ENCODE data around the gene ARHGAP19. TPM values are rescaled to one million over a fixed set of nuclear protein-coding genes. Genes with fewer than 3 reads are reported as not detected.

ARHGAP19 gene, protein sequence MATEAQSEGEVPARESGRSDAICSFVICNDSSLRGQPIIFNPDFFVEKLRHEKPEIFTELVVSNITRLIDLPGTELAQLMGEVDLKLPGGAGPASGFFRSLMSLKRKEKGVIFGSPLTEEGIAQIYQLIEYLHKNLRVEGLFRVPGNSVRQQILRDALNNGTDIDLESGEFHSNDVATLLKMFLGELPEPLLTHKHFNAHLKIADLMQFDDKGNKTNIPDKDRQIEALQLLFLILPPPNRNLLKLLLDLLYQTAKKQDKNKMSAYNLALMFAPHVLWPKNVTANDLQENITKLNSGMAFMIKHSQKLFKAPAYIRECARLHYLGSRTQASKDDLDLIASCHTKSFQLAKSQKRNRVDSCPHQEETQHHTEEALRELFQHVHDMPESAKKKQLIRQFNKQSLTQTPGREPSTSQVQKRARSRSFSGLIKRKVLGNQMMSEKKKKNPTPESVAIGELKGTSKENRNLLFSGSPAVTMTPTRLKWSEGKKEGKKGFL
- 10 to 100 TPM; 44.6 to 46.4 TPM for total RNA-seq

DNA sequence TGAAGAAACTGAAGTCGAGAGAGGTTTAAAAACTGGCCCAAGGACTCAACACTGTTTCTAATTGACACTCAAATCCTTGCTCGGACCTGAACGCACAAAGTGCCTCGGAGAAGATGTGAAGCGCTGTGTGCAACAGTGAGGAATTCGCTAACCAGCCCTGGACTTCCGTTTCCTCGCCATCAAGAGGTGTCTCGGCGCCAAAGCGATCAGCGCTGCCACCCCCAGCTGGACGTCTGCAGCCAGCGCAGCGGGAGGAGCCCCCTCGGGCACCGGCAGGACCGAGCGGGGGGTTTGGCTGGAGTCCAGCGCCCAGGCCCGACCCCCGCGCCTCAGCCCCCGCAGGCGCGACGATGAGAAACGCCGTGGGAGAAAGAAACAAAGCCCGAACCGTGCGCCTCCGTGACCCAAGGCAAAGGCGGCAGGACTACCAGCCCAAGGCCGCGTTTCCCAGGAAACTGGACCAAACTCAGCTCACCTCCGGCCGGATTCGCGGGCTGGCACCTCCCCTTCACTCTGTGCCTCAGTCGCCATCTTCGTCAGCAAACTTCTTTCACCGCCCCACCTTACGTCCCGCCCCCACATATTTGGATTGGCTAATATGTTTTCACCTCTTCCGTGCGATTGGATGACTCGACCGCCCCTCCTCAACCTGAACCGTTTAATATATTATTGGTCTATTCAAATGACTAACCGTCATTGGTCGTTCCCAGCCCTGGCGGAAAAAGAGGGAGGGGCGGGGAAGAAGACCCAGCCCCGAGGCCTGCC lies at the start of gene ARHGAP19:
Gene ARHGAP19, minus strand, starts transcription at position 541 of the 765 bp plus-strand sequence. Its CDS starts 10 bp downstream, at position 531.
- Mint-ChIP-seq H3K4me1 (peaks cover 4% of the 10 kb centered on the region), H3K27me3 (no peaks in the 10 kb centered on the region), H3K4me3 (peak within 1 kb of the TSS; percentile 96), H3K9me3 (no peaks in the 10 kb centered on the region), H3K27ac (peak within 1 kb of the TSS; percentile 67), H3K36me3 (ENCODE audit: low read depth) (peaks cover 7% of the 10 kb centered on the region)
- ATAC-seq (replicated peaks) = peak; percentile 97

DNA sequence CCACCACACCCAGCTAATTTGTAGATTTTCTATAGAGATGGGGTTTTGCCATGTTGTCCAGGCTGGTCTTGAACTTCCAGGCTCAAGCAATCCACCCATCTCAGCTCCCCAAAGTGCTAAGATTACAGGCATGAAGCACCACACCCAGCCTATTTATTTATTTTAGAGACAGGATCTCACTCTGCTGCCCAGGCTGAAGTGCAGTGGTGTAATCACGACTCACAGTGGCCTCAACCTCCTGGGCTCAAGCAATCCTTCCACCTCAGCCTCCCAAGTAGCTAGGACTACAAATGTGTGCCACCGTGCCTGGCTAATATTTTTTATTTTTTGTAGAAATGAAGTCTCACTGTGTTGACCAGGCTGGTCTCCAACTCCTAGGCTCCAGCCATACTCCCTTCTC lies 49.0 kb upstream of the ARHGAP19 start:
- no peak overlapping the region for H3K27ac Mint-ChIP-seq
- H3K27me3 Mint-ChIP-seq = no peaks in the 10 kb centered on the region
- H3K4me1 Mint-ChIP-seq = no peaks in the 10 kb centered on the region
- H3K36me3 Mint-ChIP-seq (ENCODE audit: low read depth) = no peaks in the 10 kb centered on the region
- no peak for ATAC-seq (replicated peaks)
- no peaks in the 10 kb centered on the region for H3K9me3 Mint-ChIP-seq
- no peak overlapping the region for H3K4me3 Mint-ChIP-seq

DNA sequence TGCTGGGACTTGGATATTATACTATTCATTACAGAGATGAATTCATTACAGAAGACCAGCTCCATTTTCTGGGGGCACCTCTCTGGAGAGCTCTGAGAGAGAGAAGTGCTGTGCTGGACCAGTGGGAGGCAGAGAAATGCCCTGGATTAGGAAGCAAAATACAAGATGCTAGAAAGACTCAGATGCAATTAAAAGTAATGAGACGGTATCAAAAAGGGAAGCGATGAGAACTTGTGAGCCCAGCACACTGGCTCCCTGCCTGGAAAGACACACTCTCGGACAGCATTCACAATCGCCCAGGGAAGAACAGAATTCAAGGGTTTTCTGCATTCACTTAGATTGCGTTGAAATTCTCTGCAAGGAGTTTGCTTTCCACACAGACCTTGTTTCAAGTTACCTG lies 45.6 kb upstream of the ARHGAP19 start:
- no peak overlapping the region for H3K27ac Mint-ChIP-seq
- H3K4me3 Mint-ChIP-seq = no peak overlapping the region
- H3K9me3 Mint-ChIP-seq = no peaks in the 10 kb centered on the region
- H3K4me1 Mint-ChIP-seq = peaks cover 6% of the 10 kb centered on the region
- no peak for ATAC-seq (replicated peaks)
- H3K27me3 Mint-ChIP-seq = no peaks in the 10 kb centered on the region
- H3K36me3 Mint-ChIP-seq (ENCODE audit: low read depth) = peaks cover 6% of the 10 kb centered on the region

DNA sequence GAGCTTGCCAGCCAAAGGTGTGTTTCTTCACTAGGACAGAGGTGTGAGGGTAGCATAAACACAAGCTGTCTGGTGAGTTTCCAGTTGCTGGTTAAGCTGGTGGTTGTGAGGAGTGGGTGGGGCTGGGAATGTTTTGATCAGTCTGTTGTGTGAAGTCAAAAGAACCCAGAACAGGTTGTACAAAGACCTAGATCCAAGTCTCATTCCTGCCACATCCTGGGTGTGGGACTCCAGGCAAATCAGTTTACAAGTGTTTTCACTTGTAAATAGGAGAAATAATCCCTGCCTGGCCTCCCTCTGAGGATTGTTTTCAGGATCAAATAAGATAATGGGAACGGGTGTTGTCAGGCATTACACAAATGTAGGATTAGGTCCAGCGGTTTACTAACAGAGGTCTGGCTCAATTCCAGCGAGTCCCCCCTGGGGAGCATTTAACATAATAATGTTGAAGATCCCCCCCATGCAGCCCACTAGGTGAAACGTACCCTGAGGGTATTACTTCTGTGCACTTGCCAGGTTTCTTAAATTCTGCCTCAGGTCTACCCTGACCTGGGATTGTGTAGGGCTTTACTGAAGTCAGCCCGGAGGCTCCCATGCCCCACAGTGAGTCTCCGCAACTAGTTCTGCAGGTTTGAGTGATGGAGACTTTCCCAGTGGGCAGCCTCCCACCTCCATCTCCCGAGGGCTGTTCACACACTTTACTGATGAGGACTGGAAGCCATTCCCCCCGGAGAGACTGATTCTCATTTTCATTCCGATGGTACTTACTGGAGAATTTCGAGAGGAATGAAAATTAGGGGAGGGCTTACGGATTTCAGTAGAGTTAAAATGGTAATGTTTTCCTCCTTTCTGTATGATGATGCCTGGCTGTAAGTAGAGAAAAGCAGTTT lies 44.8 kb upstream of the ARHGAP19 start:
- H3K36me3 Mint-ChIP-seq (ENCODE audit: low read depth) = peaks cover 14% of the 10 kb centered on the region
- no peaks in the 10 kb centered on the region for H3K9me3 Mint-ChIP-seq
- H3K27me3 Mint-ChIP-seq = no peaks in the 10 kb centered on the region
- H3K4me3 Mint-ChIP-seq = no peak overlapping the region
- H3K27ac Mint-ChIP-seq = peak overlapping the region; percentile 54
- peaks cover 14% of the 10 kb centered on the region for H3K4me1 Mint-ChIP-seq
- ATAC-seq (replicated peaks) = no peak

DNA sequence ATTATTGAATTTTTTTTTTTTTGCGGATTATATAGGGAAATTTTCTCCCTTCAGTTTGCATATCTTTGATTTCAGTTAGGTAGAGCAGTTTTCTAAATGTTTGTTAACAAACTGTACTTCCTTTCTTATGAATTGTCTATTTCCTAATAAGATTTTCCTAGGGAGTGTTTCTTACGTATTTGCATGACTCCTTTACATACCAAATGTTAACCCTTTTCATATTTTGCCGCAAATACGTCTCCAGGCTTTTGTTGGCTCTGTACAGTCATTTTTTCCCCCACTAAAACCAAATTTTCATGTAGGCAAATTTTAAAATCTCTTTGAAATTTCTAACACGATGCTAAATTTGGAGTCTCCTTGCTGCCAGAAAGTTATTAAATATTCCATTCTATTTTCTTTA lies 44.0 kb upstream of the ARHGAP19 start:
- Mint-ChIP-seq H3K27ac (peak overlapping the region; percentile 54), H3K4me1 (peaks cover 19% of the 10 kb centered on the region), H3K36me3 (ENCODE audit: low read depth) (peaks cover 16% of the 10 kb centered on the region), H3K4me3 (peak overlapping the region; percentile 44), H3K9me3 (no peaks in the 10 kb centered on the region), H3K27me3 (no peaks in the 10 kb centered on the region)
- no peak for ATAC-seq (replicated peaks)

DNA sequence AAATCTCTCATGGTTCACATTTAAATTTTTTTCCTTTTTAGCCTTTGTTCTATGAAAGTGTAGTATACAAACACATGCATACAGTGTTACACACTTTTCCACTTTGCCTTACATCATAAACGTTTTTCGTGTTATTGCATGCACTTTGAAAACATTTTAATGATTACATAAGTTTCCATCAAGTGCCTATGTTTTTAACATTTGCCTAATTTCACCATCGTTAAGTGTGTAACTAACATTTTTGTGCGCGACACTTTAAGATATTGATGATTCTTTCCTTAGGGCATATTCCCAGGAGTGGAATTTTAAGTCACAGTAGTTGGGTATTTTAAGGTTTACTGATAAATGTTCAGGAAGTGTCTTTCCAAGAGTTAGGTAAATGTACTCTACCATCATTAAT lies 43.6 kb upstream of the ARHGAP19 start:
- Mint-ChIP-seq H3K4me1 (peaks cover 23% of the 10 kb centered on the region), H3K9me3 (no peaks in the 10 kb centered on the region), H3K27me3 (no peaks in the 10 kb centered on the region), H3K36me3 (ENCODE audit: low read depth) (peaks cover 16% of the 10 kb centered on the region), H3K27ac (peak overlapping the region; percentile 54), H3K4me3 (peak overlapping the region; percentile 44)
- no peak for ATAC-seq (replicated peaks)

DNA sequence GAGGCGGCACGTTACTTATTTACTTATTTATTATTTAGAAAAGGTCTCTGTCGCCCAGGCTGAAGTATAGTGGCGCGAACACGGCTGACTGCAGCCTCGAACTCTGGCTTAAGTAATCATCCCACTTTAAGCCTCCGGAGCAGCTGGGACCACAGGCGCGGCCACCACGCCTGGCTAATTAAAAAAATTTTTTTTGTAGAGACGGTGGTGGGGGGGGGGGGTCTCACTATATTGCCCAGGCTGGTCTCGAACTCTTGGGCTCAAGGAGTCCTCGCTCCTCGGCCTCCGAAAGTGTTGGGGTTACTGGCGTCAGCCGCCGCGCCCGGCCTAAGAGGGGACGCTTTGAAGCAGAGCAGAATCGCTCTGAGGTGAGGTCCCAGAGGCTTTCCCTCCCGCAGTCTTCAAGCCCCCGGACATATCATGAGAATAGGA lies 42.8 kb upstream of the ARHGAP19 start:
- no peak for ATAC-seq (replicated peaks)
- Mint-ChIP-seq H3K4me3 (peak overlapping the region; percentile 44), H3K27ac (no peak overlapping the region), H3K27me3 (no peaks in the 10 kb centered on the region), H3K9me3 (no peaks in the 10 kb centered on the region), H3K4me1 (peaks cover 23% of the 10 kb centered on the region), H3K36me3 (ENCODE audit: low read depth) (peaks cover 16% of the 10 kb centered on the region)

DNA sequence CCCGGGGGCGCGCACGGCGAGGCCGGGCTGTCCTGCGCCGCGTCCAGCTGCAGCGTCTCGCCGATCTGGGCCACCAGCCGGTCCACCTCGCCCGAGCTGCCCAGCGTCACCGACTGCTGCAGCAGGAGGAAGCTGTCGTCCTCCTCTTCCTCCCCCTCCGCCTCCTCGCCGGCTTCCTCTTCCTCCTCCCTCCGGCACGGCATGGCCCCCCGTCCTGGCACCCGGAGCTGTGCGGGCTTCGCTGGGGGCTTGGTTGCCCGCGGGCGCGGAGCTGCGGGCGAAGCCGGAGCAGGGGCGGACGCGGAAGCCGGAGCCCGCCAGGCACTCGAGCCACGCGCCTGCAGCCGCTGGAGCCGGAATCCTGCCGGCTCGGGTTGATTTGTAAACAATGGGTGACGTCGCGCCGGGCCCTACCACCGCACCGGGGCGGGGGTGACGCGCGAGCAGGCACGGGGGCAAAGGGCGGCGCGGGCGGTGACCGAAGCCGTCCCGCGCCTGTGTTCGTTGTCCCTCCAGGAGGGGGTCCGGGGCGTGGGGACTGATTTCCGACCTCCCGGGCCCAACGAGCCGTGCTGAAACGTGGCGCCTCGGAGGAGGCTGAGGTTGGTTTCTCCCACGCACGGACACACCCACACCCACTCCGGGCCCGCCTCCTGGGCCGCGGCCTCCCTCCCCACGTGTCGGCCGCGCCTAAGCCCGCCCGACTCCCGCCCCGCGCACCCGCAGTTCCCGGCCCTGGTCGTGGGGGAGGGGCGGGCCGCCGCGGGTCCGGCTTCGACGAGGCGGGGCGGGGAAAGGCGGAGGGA lies 42.1 kb upstream of the ARHGAP19 start, which contains the start of gene FRAT2:
Gene FRAT2, minus strand, starts transcription at position 360 of the 806 bp plus-strand sequence. Its CDS starts 157 bp downstream, at position 203.
- H3K36me3 Mint-ChIP-seq (ENCODE audit: low read depth) = peaks cover 16% of the 10 kb centered on the region
- peaks cover 27% of the 10 kb centered on the region for H3K4me1 Mint-ChIP-seq
- H3K27ac Mint-ChIP-seq = peak within 1 kb of the TSS; percentile 94
- H3K4me3 Mint-ChIP-seq = peak within 1 kb of the TSS; percentile 99
- no peaks in the 10 kb centered on the region for H3K9me3 Mint-ChIP-seq
- no peaks in the 10 kb centered on the region for H3K27me3 Mint-ChIP-seq
- peak; percentile 85 for ATAC-seq (replicated peaks)

DNA sequence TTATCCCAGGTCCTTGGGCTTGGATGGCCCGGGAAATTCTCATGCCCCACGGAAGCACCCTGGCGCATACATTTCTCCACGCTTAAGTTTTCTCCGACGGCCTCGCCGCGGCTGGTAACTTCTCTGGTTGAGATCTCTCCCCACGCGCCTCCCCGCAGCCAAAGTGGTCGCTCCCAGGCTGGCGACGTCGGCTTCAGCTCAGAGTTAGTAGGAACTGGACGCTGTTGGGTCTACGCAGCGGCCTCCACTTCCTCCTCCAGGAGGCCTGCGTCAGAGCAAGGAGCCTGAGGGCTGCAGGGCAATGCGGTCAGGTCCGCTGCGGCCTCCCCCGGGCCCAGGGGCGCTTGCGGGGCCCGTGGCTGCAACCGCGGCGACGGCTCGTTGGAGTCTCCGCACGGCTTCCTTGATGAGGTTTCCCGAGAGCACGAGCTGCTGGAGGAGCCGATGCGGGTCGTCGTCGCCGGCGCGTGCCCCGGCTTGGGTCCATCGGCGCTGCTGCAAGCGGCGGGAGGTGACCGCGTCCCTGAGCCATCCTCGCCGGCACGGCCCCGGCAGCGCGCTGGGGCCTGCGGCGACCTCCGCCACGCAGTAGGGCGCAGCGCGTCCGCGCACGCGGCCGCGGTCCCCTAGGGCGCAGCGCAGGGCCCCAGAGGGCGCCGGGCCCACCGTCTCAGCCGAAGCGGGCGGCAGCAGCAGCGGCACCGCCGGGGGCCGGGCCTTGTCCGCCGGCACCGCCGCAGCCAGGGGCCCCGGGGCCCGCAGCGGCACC lies 41.3 kb upstream of the ARHGAP19 start:
- Mint-ChIP-seq H3K27ac (peak overlapping the region; percentile 94), H3K27me3 (no peaks in the 10 kb centered on the region), H3K9me3 (no peaks in the 10 kb centered on the region), H3K4me3 (peak overlapping the region; percentile 99), H3K36me3 (ENCODE audit: low read depth) (peaks cover 16% of the 10 kb centered on the region), H3K4me1 (peaks cover 28% of the 10 kb centered on the region)
- ATAC-seq (replicated peaks) = peak; percentile 53

DNA sequence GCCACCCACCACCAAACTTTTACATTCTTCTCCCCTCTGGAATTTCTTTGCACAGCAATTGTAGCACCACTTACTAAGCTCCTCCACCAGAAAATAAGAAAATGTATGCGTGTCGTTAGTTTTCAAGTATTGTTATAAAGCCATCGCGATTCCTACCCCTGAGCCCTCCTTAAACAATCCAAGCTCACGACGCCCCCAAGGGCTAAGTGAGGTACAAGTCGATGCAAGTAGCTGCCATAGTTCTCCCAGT lies 40.8 kb upstream of the ARHGAP19 start:
- Mint-ChIP-seq H3K27ac (peak overlapping the region; percentile 94), H3K27me3 (no peaks in the 10 kb centered on the region), H3K36me3 (ENCODE audit: low read depth) (peaks cover 16% of the 10 kb centered on the region), H3K9me3 (no peaks in the 10 kb centered on the region), H3K4me3 (peak overlapping the region; percentile 99), H3K4me1 (peaks cover 30% of the 10 kb centered on the region)
- ATAC-seq (replicated peaks) = no peak

DNA sequence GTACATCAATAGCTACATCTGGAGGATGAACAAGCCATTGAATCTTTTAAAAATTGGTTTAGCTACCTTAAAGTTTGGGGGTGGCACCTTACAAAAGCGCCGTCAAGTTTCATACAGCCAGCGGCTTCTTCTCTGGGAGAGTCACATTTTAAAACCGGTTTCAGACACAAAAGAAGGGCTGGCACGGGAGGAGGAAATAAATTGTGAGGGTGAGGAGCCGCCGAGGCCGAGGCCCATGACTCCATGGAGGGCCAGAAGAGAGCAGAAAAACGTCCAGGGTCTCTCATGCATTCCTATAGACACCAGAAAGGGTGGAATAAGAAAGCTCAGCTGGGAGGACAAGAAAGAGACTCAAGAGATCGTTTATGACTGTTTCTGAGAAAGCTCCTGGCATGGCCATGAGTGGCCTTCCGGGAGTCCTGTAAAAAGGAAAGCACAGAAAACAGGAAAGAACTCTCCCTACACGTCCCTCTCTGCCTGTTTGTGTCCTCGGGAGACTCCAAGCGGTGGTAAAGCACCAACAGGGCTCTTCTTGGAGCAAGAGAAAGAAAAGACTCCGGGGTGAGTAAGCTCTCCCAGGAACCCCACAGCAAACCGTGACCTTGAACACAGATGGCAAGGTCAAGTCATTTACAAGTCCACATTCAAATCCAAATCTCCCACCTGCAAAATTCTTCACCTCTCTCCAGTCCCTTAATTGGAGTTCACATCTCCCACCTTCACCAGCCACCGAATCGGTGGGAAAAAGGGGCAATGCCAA lies 40.3 kb upstream of the ARHGAP19 start:
- H3K27ac Mint-ChIP-seq = peak overlapping the region; percentile 94
- no peaks in the 10 kb centered on the region for H3K9me3 Mint-ChIP-seq
- ATAC-seq (replicated peaks) = no peak
- peaks cover 16% of the 10 kb centered on the region for H3K36me3 Mint-ChIP-seq (ENCODE audit: low read depth)
- H3K4me3 Mint-ChIP-seq = peak overlapping the region; percentile 99
- peaks cover 34% of the 10 kb centered on the region for H3K4me1 Mint-ChIP-seq
- H3K27me3 Mint-ChIP-seq = no peaks in the 10 kb centered on the region

DNA sequence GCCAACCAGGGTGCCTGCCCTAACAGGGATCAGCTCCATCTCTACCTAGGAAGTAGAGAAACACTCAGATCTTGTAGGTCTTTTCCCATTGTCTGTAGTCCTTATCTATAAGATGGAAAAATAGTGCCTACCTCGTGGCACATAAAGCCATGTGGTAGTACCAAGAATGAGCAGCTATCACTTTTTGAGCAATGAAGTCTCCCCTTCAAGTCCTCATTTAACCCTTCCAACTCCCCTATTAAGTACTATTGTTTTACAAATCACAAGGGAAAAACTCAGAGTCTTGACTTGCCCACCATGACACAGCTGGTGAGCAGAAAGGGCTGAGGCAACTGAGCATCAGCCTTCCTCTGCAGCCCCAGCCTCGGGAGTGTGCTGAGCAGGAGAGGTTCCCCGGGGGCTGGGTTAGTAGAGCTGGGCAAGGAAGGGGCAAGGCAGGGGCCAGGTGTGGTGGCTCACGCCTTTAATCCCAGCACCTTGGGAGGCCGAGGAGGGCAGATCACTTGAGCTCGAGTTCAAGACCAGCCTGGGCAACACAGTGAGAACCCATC lies 38.8 kb upstream of the ARHGAP19 start:
- Mint-ChIP-seq H3K4me3 (peak overlapping the region; percentile 99), H3K27ac (peak overlapping the region; percentile 84), H3K9me3 (no peaks in the 10 kb centered on the region), H3K27me3 (no peaks in the 10 kb centered on the region), H3K36me3 (ENCODE audit: low read depth) (peaks cover 16% of the 10 kb centered on the region), H3K4me1 (peaks cover 41% of the 10 kb centered on the region)
- ATAC-seq (replicated peaks) = no peak
